K562 (cell line): ENCODE measurements around the gene BTBD10. TPM values are rescaled to one million over a fixed set of nuclear protein-coding genes. Genes with fewer than 3 reads are reported as not detected.
A peak's percentile ranks its signal among the peaks of the same experiment; 100 is the strongest.

Source experiments
- ATAC-seq: fragments of 200-7000 bp; cut with Tn5 transposase; 3 replicates; pipeline ENCODE4 v1.9.1; 2020; ENCODE audit warnings: moderate library complexity
- BruUV-seq: library from RNA; stranded (reverse); fragments of 400-500 nt; replicated peaks from 2 replicates; lab custom pipeline; 2021; lab: Mats Ljungman, UMichigan
- CTCF ChIA-PET: fragments of 300-600 bp; formaldehyde crosslinking; extraction: SDS; loops from one replicate; lab custom pipeline; 2021; ENCODE audit warnings: low intra/inter-chr PET ratio; lab: Yijun Ruan, JAX
- POLR2A ChIA-PET: fragments of 300-600, 350-650 bp; sonication (Branson Sonifier 250); formaldehyde crosslinking; extraction: SDS; loops from one replicate; lab custom pipeline; 2021; ENCODE audit warnings: antibody characterized with exemption, inconsistent platforms; lab: Yijun Ruan, JAX
- DNase-seq, 4 experiments: peaks; one replicate each; pipeline versions ENCODE4 v3.0.0 to v3.0.0-alpha.2; 2011 to 2018; ENCODE audit warnings: low spot score in 3 of 4, mixed read lengths in 3 of 4; ENCODE audit errors: extremely low read depth in 1 of 4
- FAIRE-seq: peaks from 2 replicates; lab custom pipeline; 2011; peaks lifted over from hg19 to GRCh38; lab: Jason Lieb, UNC
- H2AFZ ChIP-seq: 2 replicates; pipeline ENCODE4 v1.6.0; 2011; ENCODE audit warnings: low read depth, low read length, control low read depth, inconsistent platforms
- H3K27ac ChIP-seq: fragments of 200-600 bp; 3 replicates; pipeline ENCODE4 v1.8.0; 2011; ENCODE audit warnings: low read depth, mild to moderate bottlenecking, control low read depth, inconsistent platforms, low read length, moderate library complexity, mixed read lengths; ENCODE audit errors: extremely low read depth
- H3K27me3 ChIP-seq, 2 experiments: fragments of 300-600 bp in 1 of 2; 2 replicates in 1 of 2; 3 replicates in 1 of 2; pipeline versions ENCODE4 v1.6.0 to v1.8.0; 2011; ENCODE audit warnings: inconsistent platforms in 2 of 2, low read length in 2 of 2, mild to moderate bottlenecking in 1 of 2, mixed read lengths in 1 of 2, moderate library complexity in 1 of 2; ENCODE audit not compliant: control insufficient read depth in 2 of 2, insufficient read depth in 2 of 2
- H3K36me3 ChIP-seq: fragments of 300-600 bp; 3 replicates; pipeline ENCODE4 v1.8.0; 2011; ENCODE audit warnings: mild to moderate bottlenecking, low read length, inconsistent platforms; ENCODE audit not compliant: control insufficient read depth, insufficient read depth
- H3K4me1 ChIP-seq, 2 experiments: fragments of 200-600 bp in 1 of 2; replicated peaks in 1 of 2; 2 replicates in 1 of 2; 3 replicates in 1 of 2; pipeline versions ENCODE4 v1.5.1 to v1.8.0; 2011; ENCODE audit warnings: inconsistent platforms in 2 of 2, low read length in 2 of 2, mild to moderate bottlenecking in 1 of 2, mixed read lengths in 1 of 2, moderate library complexity in 1 of 2; ENCODE audit not compliant: control insufficient read depth in 2 of 2, insufficient read depth in 2 of 2
- H3K4me2 ChIP-seq: 2 replicates; pipeline ENCODE4 v1.6.1; 2011; ENCODE audit warnings: low read length, control low read depth, inconsistent platforms, mixed read lengths; ENCODE audit not compliant: insufficient read depth
- H3K4me3 ChIP-seq: fragments of 200-600 bp; sonication (generic), shearing (Covaris generic); 2 replicates; pipeline ENCODE4 v1.5.1; 2016; ENCODE audit warnings: control low read depth, inconsistent platforms
- H3K79me2 ChIP-seq: fragments of 200-600 bp; 3 replicates; pipeline ENCODE4 v1.8.0; 2011; ENCODE audit warnings: low read length, inconsistent platforms; ENCODE audit not compliant: control insufficient read depth, insufficient read depth
- H3K9ac ChIP-seq, 2 experiments: 2 replicates each; pipeline versions ENCODE4 v1.6.0 to v1.6.1; 2011; ENCODE audit warnings: low read depth in 2 of 2, low read length in 2 of 2, control low read depth in 1 of 2, inconsistent platforms in 1 of 2, mild to moderate bottlenecking in 1 of 2, mixed read lengths in 1 of 2; ENCODE audit not compliant: insufficient read depth in 1 of 2
- H3K9me1 ChIP-seq: one replicate; pipeline ENCODE4 v1.6.0; 2011; ENCODE audit warnings: inconsistent platforms, mild to moderate bottlenecking, low read length, moderate library complexity; ENCODE audit not compliant: control insufficient read depth, insufficient read depth
- H3K9me3 ChIP-seq: replicated peaks from 2 replicates; pipeline ENCODE4 v1.5.1; 2011; ENCODE audit warnings: low read depth, low read length, inconsistent platforms; ENCODE audit not compliant: control insufficient read depth, insufficient read depth
- H4K20me1 ChIP-seq: replicated peaks from 2 replicates; pipeline ENCODE4 v1.6.1; 2011; ENCODE audit warnings: low read length, inconsistent platforms, mixed read lengths; ENCODE audit not compliant: control insufficient read depth, insufficient read depth
- BDP1 ChIP-seq: IDR thresholded peaks from 3 replicates; pipeline ENCODE4 v1.6.1; 2011; ENCODE audit not compliant: insufficient read length, insufficient read depth
- DPF2 ChIP-seq: fragments of 450-650 bp; IDR thresholded peaks from 2 replicates; pipeline ENCODE4 v1.6.1; 2016
- FOXJ3 ChIP-seq: sonication (generic); formaldehyde crosslinking; IDR thresholded peaks from 2 replicates; pipeline ENCODE4 v1.4.0; 2020; ENCODE audit warnings: mild to moderate bottlenecking, missing genetic modification reagents
- NFATC3 ChIP-seq: fragments of 450-650 bp; IDR thresholded peaks from 2 replicates; pipeline ENCODE4 v1.6.1; 2017; ENCODE audit warnings: mild to moderate bottlenecking
- NFIC ChIP-seq: fragments of 450-650 bp; IDR thresholded peaks from 2 replicates; pipeline ENCODE4 v1.6.1; 2017; ENCODE audit warnings: mild to moderate bottlenecking, inconsistent platforms
- PCBP1 ChIP-seq: fragments of 200-400 bp; formaldehyde crosslinking; IDR thresholded peaks from 2 replicates; pipeline ENCODE4 v1.6.1; 2018; ENCODE audit warnings: mild to moderate bottlenecking, low read depth, low read length; ENCODE audit not compliant: poor library complexity, severe bottlenecking
- POLR2H ChIP-seq: IDR thresholded peaks from 2 replicates; pipeline ENCODE4 v1.6.1; 2016; ENCODE audit warnings: missing genetic modification characterization, low read depth, mild to moderate bottlenecking, control low read depth, missing compliant biosample characterization, moderate library complexity
- PRPF4 ChIP-seq: fragments of 200-400 bp; formaldehyde crosslinking; IDR thresholded peaks from one replicate; pipeline ENCODE4 v1.6.1; 2017; ENCODE audit warnings: low read length, low read depth, mild to moderate bottlenecking; ENCODE audit not compliant: insufficient read depth, poor library complexity, severe bottlenecking
- RBBP5 ChIP-seq: fragments of 200-600 bp; sonication (generic); IDR thresholded peaks from 2 replicates; pipeline ENCODE4 v1.6.1; 2012; ENCODE audit warnings: borderline replicate concordance, mild to moderate bottlenecking, low read length, control low read depth, inconsistent platforms; ENCODE audit not compliant: insufficient read depth, poor library complexity, severe bottlenecking
- SAP30 ChIP-seq: fragments of 200-600 bp; sonication (generic); IDR thresholded peaks from 2 replicates; pipeline ENCODE4 v1.6.1; 2012; ENCODE audit warnings: borderline replicate concordance, low read depth, mild to moderate bottlenecking, moderate library complexity, low read length, control low read depth, inconsistent platforms; ENCODE audit not compliant: insufficient read depth, poor library complexity, severe bottlenecking
- ZNF316 ChIP-seq: fragments of 450-650 bp; IDR thresholded peaks from 2 replicates; pipeline ENCODE4 v1.6.1; 2016
- ZNF583 ChIP-seq: fragments of 250-450 bp; sonication (Bioruptor Pico); IDR thresholded peaks from 2 replicates; pipeline ENCODE4 v1.4.0; 2020
- WGBS: fragments of 100-300 bp; shearing (Covaris generic); methylation state at CpG from one replicate; pipeline ENCODE4 v1.1.6; 2016; ENCODE audit warnings: low coverage, mixed read lengths; ENCODE audit not compliant: insufficient coverage; ENCODE audit errors: missing lambda C conversion rate; 5-methylcytosine and 5-hydroxymethylcytosine counted together
- in situ Hi-C: fragments of 300-500 bp; cut with MboI; formaldehyde crosslinking; loops from 4 replicates; pipeline ENCODE4 v1.15.0; 2018; ENCODE audit warnings: inconsistent platforms, mixed read lengths
- intact Hi-C: fragments of 100-400 bp; cut with micrococcal nuclease; formaldehyde crosslinking; loops from 2 replicates; pipeline ENCODE4 v1.14.2; 2022
- polyA plus RNA-seq, 8 experiments: library from polyadenylated mRNA; depleted of rRNA in 4 of 8; stranded (reverse) in 5 of 8; unstranded in 3 of 8; fragments of >200 nt; fragmentation: Nextera tagmentation in 2 of 8; fragmentation: Illumina TruSeq in 1 of 8; extraction: Ambion mirVana in 2 of 8; extraction: Trizol in 1 of 8; gene quantifications; 2 replicates each; pipeline versions ENCODE4 v1.2.1 to v1.2.3, GENCODE V29; 2011 to 2014; ENCODE audit warnings: inconsistent platforms in 1 of 8, missing spikeins in 1 of 8
- total RNA-seq, 7 experiments: library from RNA; depleted of rRNA in 6 of 7; stranded (reverse); fragments of >200 nt in 6 of 7; fragmentation: Illumina TruSeq in 2 of 7; extraction: Trizol in 2 of 7; gene quantifications; 2 replicates each; pipeline versions ENCODE4 v1.2.1 to v1.2.3, GENCODE V29; 2011 to 2021; ENCODE audit warnings: low replicate concordance in 1 of 7
- TF ChIP-seq, protein P1 (sequence below), 2 experiments: fragments of 150-350 bp in 1 of 2; IDR thresholded peaks; 2 replicates each; pipeline ENCODE4 v1.6.1; 2012 to 2016; ENCODE audit warnings: low read depth in 2 of 2, low read length in 2 of 2, mild to moderate bottlenecking in 1 of 2, moderate library complexity in 1 of 2
- TF ChIP-seq, protein P2 (sequence below), 2 experiments: fragments of 450-650 bp in 1 of 2; sonication (generic) in 1 of 2; formaldehyde crosslinking in 1 of 2; IDR thresholded peaks in 1 of 2; conservative IDR thresholded peaks in 1 of 2; 2 replicates each; pipeline versions ENCODE4 v1.6.1 to v1.8.1; 2016 to 2023; ENCODE audit warnings: mild to moderate bottlenecking in 2 of 2, moderate library complexity in 2 of 2, inconsistent platforms in 1 of 2, missing genetic modification reagents in 1 of 2

The BTBD10 gene
- total and polyA plus RNA-seq, 9 of the 15 experiments (the other 6 are each of a cell fraction or from before 2014, with no cell fraction given) = 11.6 to 22.8 (median 16.3) TPM

DNA sequence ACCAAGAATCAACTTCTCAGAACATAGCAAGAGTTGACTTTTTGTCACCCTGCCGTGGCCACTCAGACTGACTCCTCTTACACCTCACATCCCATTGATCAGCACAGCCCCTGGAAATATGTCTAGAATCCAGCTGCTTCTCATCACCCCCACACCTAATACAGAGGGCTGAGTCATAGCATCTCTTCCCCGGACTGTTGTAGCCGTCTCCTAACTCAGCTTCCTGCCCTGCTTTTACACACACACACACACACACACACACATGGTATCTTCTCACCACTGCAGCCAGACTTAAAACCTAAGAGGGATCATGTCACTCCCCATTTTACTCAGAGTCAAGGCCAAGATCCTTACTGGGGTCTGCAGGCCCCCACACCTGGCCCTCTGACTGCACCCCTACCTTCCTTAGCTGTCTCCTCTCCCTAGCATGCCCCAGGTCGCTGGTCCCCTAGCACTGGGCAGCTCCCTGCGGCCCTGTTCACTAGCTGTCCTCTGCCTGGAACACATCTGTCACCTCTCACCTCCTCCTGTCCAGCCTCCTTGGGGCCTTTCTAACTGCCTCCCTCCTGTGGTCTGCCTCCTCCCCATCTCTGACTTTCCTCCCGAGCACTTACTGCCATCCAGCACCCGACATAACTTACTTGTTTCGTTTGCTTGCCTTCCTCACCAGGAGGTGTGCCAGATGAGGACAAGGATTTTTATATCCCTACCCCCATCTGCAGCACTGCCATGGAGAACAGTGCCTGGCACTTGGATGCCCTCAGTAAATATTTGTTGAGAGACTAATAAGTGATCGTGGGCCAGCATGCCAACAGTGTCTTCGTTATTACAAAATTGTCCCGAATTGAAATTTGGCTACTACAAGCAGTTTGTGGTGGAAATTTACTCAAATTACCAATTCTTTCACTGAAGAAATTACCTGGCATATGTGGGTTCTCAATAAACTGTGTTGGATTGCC is 123.5 kb downstream of the BTBD10 start:
- Histone ChIP-seq H4K20me1 (0 out of 2 replicates have a peak, but pooled peaks cover 7% of the 10 kb centered on the region), H3K9ac (no peak overlapping the region), H3K9me3 (no peaks in the 10 kb centered on the region), H3K4me1 (peaks cover 0 to 7% of the 10 kb centered on the region in 2 experiments; a peak in 1 of 5 replicates), H3K9me1 (no peaks in the 10 kb centered on the region), H3K4me2 (no peak overlapping the region), H3K4me3 (no peak overlapping the region), H2AFZ (no peak overlapping the region), H3K79me2 (no peaks in the 10 kb centered on the region), H3K27ac (no peak overlapping the region), H3K27me3 (peaks cover 0 to 18% of the 10 kb centered on the region in 2 experiments; a peak in 2 of 5 replicates), H3K36me3 (no peaks in the 10 kb centered on the region)
- in situ Hi-C loops (loop anchor here (10.0 kb wide), 3 partner anchors 135 to 425 kb away; no protein-coding TSS in a partner anchor), intact Hi-C loops (loop anchor here (10.0 kb wide), 1 partner anchor 375 kb away; no protein-coding TSS in a partner anchor)
- FAIRE-seq (no peak), DNase-seq (peak in 2 of 4 experiments; percentile 20 to 26), ATAC-seq (peak; percentile 66)
- ChIA-PET POLR2A (interaction anchor here (0.8 to 1.0 kb wide), 2 partner anchors 10 to 685 kb away, joined by 3 to 5 read pairs; no protein-coding TSS in a partner anchor), CTCF (no interaction called here)
- no TSS peak for BruUV-seq
- WGBS = 10% methylated on average over 11 of the region's 11 CpGs
- no peak for TF ChIP-seq BDP1
- TF ChIP-seq NFATC3 = no peak
- TF ChIP-seq POLR2H (tag) = no peak
- TF ChIP-seq PCBP1 = no peak
- no peak for TF ChIP-seq RBBP5
- no peak for TF ChIP-seq FOXJ3 (CRISPR knock-in tag)
- TF ChIP-seq NFIC = no peak
- TF ChIP-seq, protein P1, sequence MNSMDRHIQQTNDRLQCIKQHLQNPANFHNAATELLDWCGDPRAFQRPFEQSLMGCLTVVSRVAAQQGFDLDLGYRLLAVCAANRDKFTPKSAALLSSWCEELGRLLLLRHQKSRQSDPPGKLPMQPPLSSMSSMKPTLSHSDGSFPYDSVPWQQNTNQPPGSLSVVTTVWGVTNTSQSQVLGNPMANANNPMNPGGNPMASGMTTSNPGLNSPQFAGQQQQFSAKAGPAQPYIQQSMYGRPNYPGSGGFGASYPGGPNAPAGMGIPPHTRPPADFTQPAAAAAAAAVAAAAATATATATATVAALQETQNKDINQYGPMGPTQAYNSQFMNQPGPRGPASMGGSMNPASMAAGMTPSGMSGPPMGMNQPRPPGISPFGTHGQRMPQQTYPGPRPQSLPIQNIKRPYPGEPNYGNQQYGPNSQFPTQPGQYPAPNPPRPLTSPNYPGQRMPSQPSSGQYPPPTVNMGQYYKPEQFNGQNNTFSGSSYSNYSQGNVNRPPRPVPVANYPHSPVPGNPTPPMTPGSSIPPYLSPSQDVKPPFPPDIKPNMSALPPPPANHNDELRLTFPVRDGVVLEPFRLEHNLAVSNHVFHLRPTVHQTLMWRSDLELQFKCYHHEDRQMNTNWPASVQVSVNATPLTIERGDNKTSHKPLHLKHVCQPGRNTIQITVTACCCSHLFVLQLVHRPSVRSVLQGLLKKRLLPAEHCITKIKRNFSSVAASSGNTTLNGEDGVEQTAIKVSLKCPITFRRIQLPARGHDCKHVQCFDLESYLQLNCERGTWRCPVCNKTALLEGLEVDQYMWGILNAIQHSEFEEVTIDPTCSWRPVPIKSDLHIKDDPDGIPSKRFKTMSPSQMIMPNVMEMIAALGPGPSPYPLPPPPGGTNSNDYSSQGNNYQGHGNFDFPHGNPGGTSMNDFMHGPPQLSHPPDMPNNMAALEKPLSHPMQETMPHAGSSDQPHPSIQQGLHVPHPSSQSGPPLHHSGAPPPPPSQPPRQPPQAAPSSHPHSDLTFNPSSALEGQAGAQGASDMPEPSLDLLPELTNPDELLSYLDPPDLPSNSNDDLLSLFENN (IDR thresholded peaks at IDR 0.05; ENCODE audit: low read depth in 2 of 2, low read length in 2 of 2) = no peak
- TF ChIP-seq DPF2 = peak; percentile 26; the same call in 1 of the 2 replicates
- TF ChIP-seq, protein P2, sequence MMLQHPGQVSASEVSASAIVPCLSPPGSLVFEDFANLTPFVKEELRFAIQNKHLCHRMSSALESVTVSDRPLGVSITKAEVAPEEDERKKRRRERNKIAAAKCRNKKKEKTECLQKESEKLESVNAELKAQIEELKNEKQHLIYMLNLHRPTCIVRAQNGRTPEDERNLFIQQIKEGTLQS (IDR thresholded peaks at IDR 0.05) = peak; percentile 55; the same call in 1 of the 2 replicates
- TF ChIP-seq, protein P2 (CRISPR knock-in tag; conservative IDR thresholded peaks at IDR 0.05) = no peak
- no peak for TF ChIP-seq SAP30
- TF ChIP-seq ZNF583 (CRISPR knock-in tag) = no peak
- TF ChIP-seq PRPF4 = no peak
- no peak for TF ChIP-seq ZNF316
